Lower lobe of right lung (tissue), 2 donors: ENCODE data around the gene LTBR. TPM values are rescaled to one million over a fixed set of nuclear protein-coding genes. Genes with fewer than 3 reads are reported as not detected.

Experiments used
- ATAC-seq, 2 donors: fragments of 200-7000 bp; cut with Tn5 transposase; one replicate each; pipeline ENCODE4 v1.9.1; 2020 to 2022; ENCODE audit warnings: mild to moderate bottlenecking in 2 of 2, moderate library complexity in 2 of 2
- DNase-seq: peaks from one replicate; pipeline ENCODE4 v3.0.0-alpha.2; 2020
- H3K27ac ChIP-seq: fragments of 200-600 bp; one replicate; pipeline ENCODE4 v1.8.0; 2022
- H3K27me3 ChIP-seq: fragments of 200-600 bp; one replicate; pipeline ENCODE4 v1.8.0; 2022; ENCODE audit warnings: low read depth
- H3K36me3 ChIP-seq: fragments of 200-600 bp; one replicate; pipeline ENCODE4 v1.8.0; 2022; ENCODE audit warnings: mild to moderate bottlenecking
- H3K4me1 ChIP-seq: fragments of 200-600 bp; one replicate; pipeline ENCODE4 v1.8.0; 2022
- H3K4me3 ChIP-seq: fragments of 200-600 bp; one replicate; pipeline ENCODE4 v1.8.0; 2022; ENCODE audit warnings: mild to moderate bottlenecking
- H3K9me3 ChIP-seq: fragments of 200-600 bp; one replicate; pipeline ENCODE4 v1.8.0; 2022
- CTCF ChIP-seq: fragments of 200-600 bp; IDR thresholded peaks from one replicate; pipeline ENCODE4 v1.8.0; 2022; ENCODE audit warnings: antibody characterized with exemption, mild to moderate bottlenecking
- intact Hi-C: fragments of 100-400 bp; cut with DNase I; formaldehyde crosslinking; loops from one replicate; pipeline ENCODE4 v1.11.0; 2022
- total RNA-seq: library from RNA; stranded (reverse); fragmentation: NEBNext Ultra II Directional; extraction: Animal tissue kit (Norgen Biotek cat#: 25700); gene quantifications from one replicate; pipeline ENCODE4 v1.2.1, GENCODE V29; 2021
- donor health status: DM: no; HTN: yes; CAD: no; lungs with severe emphysema.

The LTBR gene
- total RNA-seq, 1 donor from 2014 or later = 122 TPM

DNA sequence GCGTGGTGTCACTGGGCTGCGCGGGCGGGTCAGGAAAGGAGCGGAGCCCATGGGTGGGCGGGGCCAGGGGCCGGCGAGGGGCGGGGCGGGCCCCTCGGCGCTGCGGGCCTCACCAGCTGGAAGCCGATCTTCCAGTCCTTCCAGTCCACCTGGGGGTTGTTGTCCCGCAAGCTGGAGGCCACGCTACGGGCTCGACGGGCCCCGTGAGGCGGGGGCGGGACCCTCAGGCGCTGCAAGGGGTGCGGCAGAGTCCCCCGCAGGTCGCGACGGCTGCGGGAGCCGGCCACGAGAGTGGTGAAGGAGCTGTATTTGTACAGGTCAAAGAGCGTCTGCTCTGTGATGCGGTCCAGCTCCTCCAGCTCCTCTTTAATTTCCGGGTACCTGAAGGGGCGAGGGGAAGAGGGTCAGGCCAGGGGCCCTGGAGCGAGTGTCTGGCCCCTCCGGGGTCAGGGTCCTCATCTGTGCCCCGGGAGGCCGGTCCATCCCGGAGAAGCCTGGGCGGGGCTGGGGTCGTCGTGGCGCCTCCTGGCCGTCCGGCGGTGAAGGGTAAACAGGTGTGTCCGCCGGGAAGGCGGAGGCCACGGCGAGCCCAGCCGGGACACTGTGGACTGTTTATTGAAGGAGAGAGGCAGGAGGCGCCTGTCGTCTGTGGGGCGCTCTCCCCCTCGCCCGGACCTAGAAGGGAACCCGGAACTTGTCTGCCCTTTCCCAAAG lies 20.5 kb upstream of the LTBR start:
- Histone ChIP-seq H3K27me3 (no peaks in the 10 kb centered on the region), H3K36me3 (peaks cover 9% of the 10 kb centered on the region), H3K27ac (peak overlapping the region; percentile 97), H3K4me1 (peaks cover 73% of the 10 kb centered on the region), H3K9me3 (no peaks in the 10 kb centered on the region), H3K4me3 (peak overlapping the region; percentile 75)
- TF ChIP-seq CTCF = no peak
- DNase-seq (peak; percentile 86), ATAC-seq (peak; percentile 88 to 93)
- intact Hi-C loops = no loop called here

GRCh38 chr12:6364044-6364374 lies 20.0 kb upstream of the LTBR start:
- peak overlapping the region; percentile 75 for H3K4me3 ChIP-seq
- peak in 1 of 2 donors; percentile 34 for ATAC-seq
- TF ChIP-seq CTCF = no peak

DNA sequence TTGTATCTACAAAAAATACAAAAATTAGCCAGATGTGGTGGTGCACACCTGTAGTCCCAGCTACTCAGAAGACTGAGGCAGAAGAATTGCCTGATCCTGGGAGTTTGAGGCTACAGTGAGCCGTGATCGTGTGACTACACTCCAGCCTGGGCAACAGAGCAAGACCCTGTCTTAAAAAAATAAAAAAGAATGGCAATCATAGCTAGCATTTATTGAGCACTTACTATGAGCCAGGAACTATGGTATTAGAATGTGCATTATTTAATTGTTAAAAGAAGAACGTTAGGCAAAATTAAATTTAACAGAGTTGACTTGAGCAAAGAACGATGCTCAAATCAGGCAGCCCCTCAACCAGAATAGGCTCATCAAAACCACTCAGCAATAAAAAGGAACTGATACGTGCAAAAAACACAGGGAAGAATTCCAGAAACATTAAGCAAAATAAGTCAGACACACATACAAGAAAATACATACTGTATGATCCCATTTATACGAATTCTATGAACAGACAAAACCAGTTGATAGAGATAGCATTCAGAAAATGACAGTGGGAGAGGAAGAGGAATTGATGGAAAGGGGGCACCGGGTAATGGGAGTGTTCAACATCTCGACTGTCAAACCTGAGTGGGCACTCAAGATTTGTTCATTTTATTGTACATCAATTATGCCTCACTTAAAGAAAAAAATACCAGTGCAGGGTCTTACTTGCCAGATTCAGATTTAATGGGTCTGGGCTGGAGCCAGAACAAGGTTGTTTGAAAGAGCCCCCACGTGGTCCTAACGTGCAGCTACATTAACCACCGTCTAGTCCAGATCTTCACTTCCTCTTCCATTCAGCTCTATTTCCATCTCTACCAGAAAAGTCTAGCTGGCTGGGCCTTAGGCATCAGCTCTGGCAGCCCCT lies 16.6 kb upstream of the LTBR start:
- Histone ChIP-seq H3K27me3 (no peaks in the 10 kb centered on the region), H3K4me1 (peaks cover 78% of the 10 kb centered on the region), H3K36me3 (no peaks in the 10 kb centered on the region), H3K9me3 (no peaks in the 10 kb centered on the region), H3K27ac (peak overlapping the region; percentile 49), H3K4me3 (no peak overlapping the region)
- TF ChIP-seq CTCF = peak; percentile 39
- DNase-seq (peak; percentile 44), ATAC-seq (no peak)
- intact Hi-C loops = loop anchor here (5.0 kb wide), 1 partner anchor 35 kb away; no protein-coding TSS in a partner anchor

More at GRCh38 chr12:6364044-6364374, 20.0 kb upstream of the LTBR start:
- no peak for DNase-seq
- H3K9me3 ChIP-seq = no peaks in the 10 kb centered on the region
- H3K27me3 ChIP-seq = no peaks in the 10 kb centered on the region
- intact Hi-C loops = no loop called here
- peak overlapping the region; percentile 97 for H3K27ac ChIP-seq
- H3K4me1 ChIP-seq = peaks cover 78% of the 10 kb centered on the region
- H3K36me3 ChIP-seq = peaks cover 9% of the 10 kb centered on the region

DNA sequence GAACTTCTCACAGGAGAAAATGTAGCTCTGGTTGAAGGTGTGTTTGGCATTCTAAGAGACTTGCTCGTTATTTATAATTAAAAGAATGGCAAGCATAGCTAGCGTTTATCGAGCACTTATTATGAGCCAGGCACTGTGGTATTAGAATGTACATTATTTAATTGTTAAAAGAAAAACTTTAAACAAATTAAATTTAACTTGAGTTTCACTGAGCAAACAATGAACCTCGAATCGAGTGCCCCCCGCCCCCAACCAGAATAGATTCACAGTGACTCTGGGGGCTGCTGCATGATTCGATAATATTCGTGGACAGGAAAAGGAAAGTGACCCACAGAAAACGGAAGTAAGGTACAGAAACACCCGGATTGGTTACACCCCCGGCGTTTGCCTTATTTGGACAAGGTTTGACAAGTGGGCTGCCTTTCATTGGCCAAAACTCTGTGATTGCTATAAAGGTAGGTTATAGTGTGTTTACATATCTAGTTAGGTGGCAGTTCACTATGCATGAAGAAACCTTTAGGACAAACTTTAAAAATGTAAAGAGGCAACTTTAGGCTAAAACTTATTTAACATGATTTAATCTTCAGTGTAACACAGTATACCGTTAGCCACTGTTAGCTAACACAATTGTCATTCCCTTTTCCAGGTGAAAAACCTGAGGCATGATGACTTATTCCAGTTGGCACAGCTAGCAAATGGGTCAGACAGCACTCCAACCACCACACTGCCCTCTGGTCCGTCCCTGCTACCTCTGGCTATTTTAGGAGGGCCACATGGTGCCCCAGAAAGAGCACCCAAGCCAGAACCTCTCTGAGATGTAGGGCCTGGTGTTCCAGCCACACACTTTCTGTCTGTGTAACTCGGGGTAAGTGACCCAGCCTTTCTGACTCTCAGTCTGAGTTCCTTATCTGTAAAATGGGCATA lies 15.7 kb upstream of the LTBR start:
- no peaks in the 10 kb centered on the region for H3K36me3 ChIP-seq
- H3K9me3 ChIP-seq = no peaks in the 10 kb centered on the region
- no peak for TF ChIP-seq CTCF
- H3K4me3 ChIP-seq = peak overlapping the region; percentile 6
- ATAC-seq (no peak), DNase-seq (peak; percentile 46)
- H3K27me3 ChIP-seq = no peaks in the 10 kb centered on the region
- H3K4me1 ChIP-seq = peaks cover 77% of the 10 kb centered on the region
- intact Hi-C loops = loop anchor here (5.0 kb wide), 1 partner anchor 36 kb away; no protein-coding TSS in a partner anchor
- peak overlapping the region; percentile 49 for H3K27ac ChIP-seq
